ENCODE results near the gene DIS3L2. TPM values are rescaled to one million over a fixed set of nuclear protein-coding genes. Genes with fewer than 3 reads are reported as not detected.
"Not testable (repeated sequence)": the region's sequence is repeated elsewhere in the genome, so short reads cannot be mapped to it uniquely, and the experiment has no call there.

DIS3L2 gene
- total and polyA plus RNA-seq, 7 donors = 10.7 to 20.8 (median 16.0) TPM

DNA sequence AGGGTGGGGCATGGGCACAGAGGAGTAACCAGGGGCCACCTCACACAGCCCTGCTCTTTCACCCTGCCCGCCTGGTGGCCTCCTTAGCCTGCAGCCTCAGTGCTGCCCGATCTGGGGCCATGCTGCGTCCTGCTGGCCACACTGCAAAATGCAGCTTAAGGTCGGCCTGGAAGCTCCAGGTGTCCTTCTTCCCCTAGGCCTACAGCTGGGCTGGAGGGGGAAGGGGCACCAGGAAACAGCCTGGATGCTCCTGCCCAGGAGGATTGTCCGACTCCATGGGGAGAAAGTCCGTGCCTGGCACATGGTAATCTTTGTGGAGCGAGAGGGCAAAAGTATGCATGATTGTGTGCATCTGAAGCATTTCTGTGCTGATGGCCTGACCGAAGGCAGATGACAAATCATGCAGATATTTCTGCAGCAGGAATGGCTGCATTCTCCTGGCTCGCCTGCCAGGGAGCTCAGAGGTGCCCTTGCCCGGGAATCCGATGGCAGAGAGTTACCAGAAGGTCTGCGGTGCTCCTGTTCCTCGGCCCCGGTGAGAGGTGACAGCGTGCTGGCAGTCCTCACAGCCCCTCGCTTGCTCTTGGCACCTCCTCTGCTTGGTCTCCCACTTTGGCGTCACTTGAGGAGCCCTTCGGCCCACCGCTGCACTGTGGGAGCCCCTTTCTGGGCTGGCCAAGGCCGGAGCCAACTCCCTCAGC, 404.3 kb downstream of the DIS3L2 start:
- Histone ChIP-seq H3K27me3 (ENCODE audit: insufficient read depth in 3 of 3, low read length in 2 of 3) (no peaks in the 10 kb centered on the region), H3K4me3 (no peak overlapping the region), H3K9me3 (no peaks in the 10 kb centered on the region), H3K36me3 (ENCODE audit: insufficient read depth in 1 of 2, low read depth in 1 of 2) (no peaks in the 10 kb centered on the region), H3K4me1 (no peaks in the 10 kb centered on the region), H3K27ac (no peak overlapping the region)
- DNase-seq = peak in 1 of 2 donors; percentile 34
- TF ChIP-seq, protein P1, sequence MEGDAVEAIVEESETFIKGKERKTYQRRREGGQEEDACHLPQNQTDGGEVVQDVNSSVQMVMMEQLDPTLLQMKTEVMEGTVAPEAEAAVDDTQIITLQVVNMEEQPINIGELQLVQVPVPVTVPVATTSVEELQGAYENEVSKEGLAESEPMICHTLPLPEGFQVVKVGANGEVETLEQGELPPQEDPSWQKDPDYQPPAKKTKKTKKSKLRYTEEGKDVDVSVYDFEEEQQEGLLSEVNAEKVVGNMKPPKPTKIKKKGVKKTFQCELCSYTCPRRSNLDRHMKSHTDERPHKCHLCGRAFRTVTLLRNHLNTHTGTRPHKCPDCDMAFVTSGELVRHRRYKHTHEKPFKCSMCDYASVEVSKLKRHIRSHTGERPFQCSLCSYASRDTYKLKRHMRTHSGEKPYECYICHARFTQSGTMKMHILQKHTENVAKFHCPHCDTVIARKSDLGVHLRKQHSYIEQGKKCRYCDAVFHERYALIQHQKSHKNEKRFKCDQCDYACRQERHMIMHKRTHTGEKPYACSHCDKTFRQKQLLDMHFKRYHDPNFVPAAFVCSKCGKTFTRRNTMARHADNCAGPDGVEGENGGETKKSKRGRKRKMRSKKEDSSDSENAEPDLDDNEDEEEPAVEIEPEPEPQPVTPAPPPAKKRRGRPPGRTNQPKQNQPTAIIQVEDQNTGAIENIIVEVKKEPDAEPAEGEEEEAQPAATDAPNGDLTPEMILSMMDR (IDR thresholded peaks at IDR 0.05) = peak; percentile 5
- WGBS, 3 donors = 72 to 78% (median 77%) methylated on average over 20 of the region's 20 CpGs
- ATAC-seq = peak in 2 of 4 donors; percentile 57 to 59
- intact Hi-C loops (cut with DNase I) = no loop called here

DNA sequence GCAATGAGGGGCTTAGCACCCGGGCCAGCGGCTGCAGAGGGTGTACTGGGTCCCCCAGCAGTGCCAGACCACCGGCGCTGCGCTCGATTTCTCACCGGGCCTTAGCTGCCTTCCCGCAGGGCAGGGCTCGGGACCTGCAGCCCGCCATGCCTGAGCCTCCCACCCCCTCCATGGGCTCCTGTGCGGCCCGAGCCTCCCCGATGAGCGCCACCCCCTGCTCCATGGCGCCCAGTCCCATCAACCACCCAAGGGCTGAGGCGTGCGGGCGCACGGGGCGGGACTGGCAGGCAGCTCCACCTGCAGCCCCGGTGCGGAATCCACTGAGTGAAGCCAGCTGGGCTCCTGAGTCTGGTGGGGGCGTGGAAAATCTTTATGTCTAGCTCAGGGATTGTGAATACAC, 404.9 kb downstream of the DIS3L2 start:
- H3K27ac ChIP-seq; intact Hi-C loops (cut with DNase I); H3K9me3 ChIP-seq; H3K4me3 ChIP-seq; ATAC-seq; H3K4me1 ChIP-seq; H3K27me3 ChIP-seq (ENCODE audit: insufficient read depth in 3 of 3, low read length in 2 of 3); H3K36me3 ChIP-seq (ENCODE audit: insufficient read depth in 1 of 2, low read depth in 1 of 2): not testable (repeated sequence)
- peak in 1 of 2 donors; percentile 15 for DNase-seq
- 83 to 93% (median 90%) methylated on average over 2 to 20 of the region's 23 CpGs for WGBS, 3 donors

DNA sequence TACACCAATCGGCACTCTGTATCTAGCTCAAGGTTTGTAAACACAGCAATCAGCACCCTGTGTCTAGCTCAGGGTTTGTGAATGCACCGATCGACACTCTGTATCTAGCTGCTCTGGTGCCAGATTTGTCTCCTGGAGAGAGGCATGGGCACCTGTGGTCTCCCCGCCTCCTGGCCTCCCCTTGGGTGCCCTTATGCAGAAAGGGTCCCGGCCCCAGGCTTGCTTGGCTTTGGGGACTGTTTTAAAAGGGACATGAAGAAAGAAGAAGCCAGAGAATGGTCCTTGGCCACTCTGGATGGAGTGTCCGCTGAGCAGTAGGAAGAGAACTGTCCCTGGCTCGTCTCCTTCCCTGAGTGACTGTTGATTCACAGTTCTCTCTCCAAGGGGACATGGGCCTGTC, 405.5 kb downstream of the DIS3L2 start:
- no peaks in the 10 kb centered on the region for H3K27me3 ChIP-seq (ENCODE audit: insufficient read depth in 3 of 3, low read length in 2 of 3)
- no peaks in the 10 kb centered on the region for H3K4me1 ChIP-seq
- H3K9me3 ChIP-seq = no peaks in the 10 kb centered on the region
- ATAC-seq = no peak
- no peak for DNase-seq
- no peak overlapping the region for H3K27ac ChIP-seq
- intact Hi-C loops (cut with DNase I) = no loop called here
- TF ChIP-seq, protein P1 (IDR thresholded peaks at IDR 0.05) = no peak
- no peak overlapping the region for H3K4me3 ChIP-seq
- WGBS, 3 donors = 78 to 92% (median 80%) methylated on average over 6 to 7 of the region's 7 CpGs
- H3K36me3 ChIP-seq (ENCODE audit: insufficient read depth in 1 of 2, low read depth in 1 of 2) = no peaks in the 10 kb centered on the region

DNA sequence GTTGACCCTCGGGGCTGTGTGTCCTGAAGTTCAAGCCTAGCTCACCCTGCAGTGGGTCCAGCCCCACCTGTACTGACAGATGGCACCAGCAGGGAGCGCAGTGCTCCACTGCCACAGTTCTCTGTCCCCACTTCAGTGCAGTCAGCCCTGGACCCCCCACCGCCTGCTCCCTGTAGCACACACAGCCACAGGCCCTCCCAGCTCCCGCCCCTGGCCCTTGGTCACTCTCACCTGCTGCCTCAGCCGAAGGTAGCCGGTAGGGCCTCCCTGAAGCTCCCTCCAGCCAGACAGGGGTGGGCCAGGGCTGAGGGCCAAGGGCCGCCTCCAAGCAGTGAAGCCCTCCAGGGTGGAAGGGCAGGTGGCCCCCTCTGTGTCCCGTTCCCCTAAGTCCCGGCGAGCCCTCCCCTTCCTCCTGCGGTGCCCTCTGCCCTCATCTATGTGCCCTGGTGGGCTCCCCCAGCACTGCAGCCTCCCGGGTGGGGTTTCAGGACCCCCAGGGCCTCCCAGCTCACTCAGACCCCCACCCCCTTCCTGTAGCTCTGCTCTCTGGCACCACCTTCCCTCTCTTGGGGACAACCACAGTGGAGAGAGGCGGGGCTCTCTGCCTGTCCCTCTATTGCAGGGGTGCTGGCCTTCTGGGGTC, 406.2 kb downstream of the DIS3L2 start:
- Histone ChIP-seq H3K36me3 (ENCODE audit: insufficient read depth in 1 of 2, low read depth in 1 of 2) (no peaks in the 10 kb centered on the region), H3K4me1 (no peaks in the 10 kb centered on the region), H3K27me3 (ENCODE audit: insufficient read depth in 3 of 3, low read length in 2 of 3) (no peaks in the 10 kb centered on the region), H3K4me3 (no peak overlapping the region), H3K27ac (no peak overlapping the region), H3K9me3 (no peaks in the 10 kb centered on the region)
- no peak for DNase-seq
- TF ChIP-seq, protein P1 (IDR thresholded peaks at IDR 0.05) = no peak
- intact Hi-C loops (cut with DNase I) = no loop called here
- no peak for ATAC-seq
- 77 to 81% (median 79%) methylated on average over 9 to 13 of the region's 13 CpGs for whole genome bisulfite sequencing, 3 donors

DNA sequence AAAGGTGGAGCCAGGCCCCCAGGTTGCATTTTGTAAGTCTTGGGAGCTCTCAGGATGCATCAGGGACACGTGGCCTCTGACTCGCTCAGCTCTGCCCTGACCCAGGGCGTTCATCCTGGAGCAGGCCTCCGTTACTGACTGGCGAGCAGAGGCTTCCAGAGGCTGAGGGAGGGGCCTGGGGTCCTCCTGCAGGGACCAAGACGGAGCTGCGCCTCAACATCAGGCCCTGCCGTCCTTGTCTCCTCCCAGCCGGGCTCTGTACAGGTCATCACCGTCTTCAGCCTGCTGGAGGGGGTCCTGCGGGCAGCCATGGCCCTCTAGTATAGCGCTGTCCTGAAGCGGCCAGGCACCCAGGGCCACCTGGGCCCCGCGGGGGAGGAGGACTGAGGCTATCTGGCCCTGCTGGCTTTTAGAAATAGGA, 406.8 kb downstream of the DIS3L2 start:
- intact Hi-C loops (cut with DNase I) = no loop called here
- 90 to 93% (median 92%) methylated on average over 15 of the region's 15 CpGs for WGBS, 3 donors
- no peaks in the 10 kb centered on the region for H3K4me1 ChIP-seq
- H3K9me3 ChIP-seq = no peaks in the 10 kb centered on the region
- H3K36me3 ChIP-seq (ENCODE audit: insufficient read depth in 1 of 2, low read depth in 1 of 2) = no peaks in the 10 kb centered on the region
- TF ChIP-seq, protein P1 (IDR thresholded peaks at IDR 0.05) = no peak
- H3K4me3 ChIP-seq = no peak overlapping the region
- H3K27ac ChIP-seq = no peak overlapping the region
- DNase-seq = no peak
- no peaks in the 10 kb centered on the region for H3K27me3 ChIP-seq (ENCODE audit: insufficient read depth in 3 of 3, low read length in 2 of 3)
- no peak for ATAC-seq
